ENCODE data around the gene PRR22.

DNA sequence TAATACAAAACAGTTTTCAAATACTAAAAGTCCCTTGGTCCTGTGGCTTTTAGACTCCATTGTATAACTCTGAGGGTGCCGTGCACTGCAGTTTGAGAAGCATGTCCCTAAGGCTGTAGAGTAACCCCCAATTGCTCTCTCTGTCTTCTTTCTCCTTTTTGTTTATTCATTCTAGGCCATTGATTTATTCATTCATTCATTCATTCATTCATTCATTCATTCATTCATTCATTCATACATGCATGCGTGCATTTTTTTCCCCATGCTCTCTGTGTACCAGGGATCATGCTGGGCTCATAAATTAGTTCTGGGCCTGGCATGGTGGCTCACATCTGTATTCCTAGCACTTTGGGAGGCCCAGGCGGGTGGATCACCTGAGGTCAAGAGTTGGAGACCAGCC lies 19.3 kb downstream of the PRR22 start:
- TF ChIP-seq POLR2A (conservative IDR thresholded peaks at IDR 0.05) (no peak), PHF21A (IDR thresholded peaks at IDR 0.05; ENCODE audit: borderline replicate concordance, low read depth) (no peak)
- TF ChIP-seq, protein P1, sequence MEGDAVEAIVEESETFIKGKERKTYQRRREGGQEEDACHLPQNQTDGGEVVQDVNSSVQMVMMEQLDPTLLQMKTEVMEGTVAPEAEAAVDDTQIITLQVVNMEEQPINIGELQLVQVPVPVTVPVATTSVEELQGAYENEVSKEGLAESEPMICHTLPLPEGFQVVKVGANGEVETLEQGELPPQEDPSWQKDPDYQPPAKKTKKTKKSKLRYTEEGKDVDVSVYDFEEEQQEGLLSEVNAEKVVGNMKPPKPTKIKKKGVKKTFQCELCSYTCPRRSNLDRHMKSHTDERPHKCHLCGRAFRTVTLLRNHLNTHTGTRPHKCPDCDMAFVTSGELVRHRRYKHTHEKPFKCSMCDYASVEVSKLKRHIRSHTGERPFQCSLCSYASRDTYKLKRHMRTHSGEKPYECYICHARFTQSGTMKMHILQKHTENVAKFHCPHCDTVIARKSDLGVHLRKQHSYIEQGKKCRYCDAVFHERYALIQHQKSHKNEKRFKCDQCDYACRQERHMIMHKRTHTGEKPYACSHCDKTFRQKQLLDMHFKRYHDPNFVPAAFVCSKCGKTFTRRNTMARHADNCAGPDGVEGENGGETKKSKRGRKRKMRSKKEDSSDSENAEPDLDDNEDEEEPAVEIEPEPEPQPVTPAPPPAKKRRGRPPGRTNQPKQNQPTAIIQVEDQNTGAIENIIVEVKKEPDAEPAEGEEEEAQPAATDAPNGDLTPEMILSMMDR (IDR thresholded peaks at IDR 0.05 in 2 of 3, conservative IDR thresholded peaks at IDR 0.05 in 1 of 3; ENCODE audit: insufficient read depth in 2 of 3, low read depth in 1 of 3, low read length in 3 of 3): no peak

Data from K562 (cell line).